Liver (tissue), 9 donors: ENCODE data around the gene ADRA2C. TPM values are rescaled to one million over a fixed set of nuclear protein-coding genes. Genes with fewer than 3 reads are reported as not detected.

ENCODE experiments used
- DNase-seq: peaks from one replicate; pipeline ENCODE4 v3.0.0-alpha.2; 2017; ENCODE audit warnings: low spot score
- H3K27ac ChIP-seq, 2 donors: one replicate each; pipeline ENCODE4 v1.7.0; 2013; ENCODE audit warnings: inconsistent platforms in 2 of 2, low read length in 2 of 2, control low read depth in 1 of 2, low read depth in 1 of 2, mild to moderate bottlenecking in 1 of 2
- H3K27me3 ChIP-seq, 4 donors: one replicate each; pipeline versions ENCODE4 v1.6.1 to v1.7.0; 2013; ENCODE audit warnings: low read length in 3 of 4, inconsistent platforms in 1 of 4, mild to moderate bottlenecking in 1 of 4, moderate library complexity in 1 of 4; ENCODE audit not compliant: control insufficient read depth in 4 of 4, insufficient read depth in 4 of 4
- H3K36me3 ChIP-seq, 4 donors: one replicate each; pipeline versions ENCODE4 v1.6.1 to v1.7.0; 2013; ENCODE audit warnings: low read length in 3 of 4, mild to moderate bottlenecking in 3 of 4, low read depth in 1 of 4, moderate library complexity in 1 of 4; ENCODE audit not compliant: control insufficient read depth in 4 of 4, insufficient read depth in 3 of 4
- H3K4me1 ChIP-seq, 4 donors: one replicate each; pipeline versions ENCODE4 v1.6.1 to v1.7.0; 2013; ENCODE audit warnings: low read length in 3 of 4, mild to moderate bottlenecking in 3 of 4, moderate library complexity in 1 of 4; ENCODE audit not compliant: control insufficient read depth in 4 of 4, insufficient read depth in 4 of 4
- H3K4me3 ChIP-seq, 3 donors: one replicate each; pipeline versions ENCODE4 v1.6.1 to v1.7.0; 2013; ENCODE audit warnings: low read length in 3 of 3, control low read depth in 1 of 3, low read depth in 1 of 3, mild to moderate bottlenecking in 1 of 3
- H3K9ac ChIP-seq, 2 donors: one replicate each; pipeline ENCODE4 v1.7.0; 2013; ENCODE audit warnings: low read length in 2 of 2, mild to moderate bottlenecking in 2 of 2, moderate library complexity in 2 of 2, control low read depth in 1 of 2, low read depth in 1 of 2
- H3K9me3 ChIP-seq, 4 donors: one replicate each; pipeline versions ENCODE4 v1.6.1 to v1.7.0; 2013; ENCODE audit warnings: low read length in 3 of 4; ENCODE audit not compliant: control insufficient read depth in 4 of 4
- ATF3 ChIP-seq: IDR thresholded peaks from 2 replicates; pipeline ENCODE4 v1.6.1; 2016; ENCODE audit warnings: antibody characterized with exemption
- CTCF ChIP-seq: fragments of 150-350 bp; IDR thresholded peaks from 2 replicates; pipeline ENCODE4 v1.5.1; 2017; ENCODE audit warnings: improper control_type of control experiment, low read depth, low read length; ENCODE audit not compliant: missing input control
- EGR1 ChIP-seq, 2 donors: IDR thresholded peaks; 2 replicates each; pipeline ENCODE4 v1.6.1; 2016 to 2018; ENCODE audit warnings: antibody characterized with exemption in 2 of 2, low read depth in 2 of 2
- FOXA1 ChIP-seq: IDR thresholded peaks from 2 replicates; pipeline ENCODE4 v1.6.1; 2016; ENCODE audit warnings: antibody characterized with exemption
- FOXA2 ChIP-seq: IDR thresholded peaks from 2 replicates; pipeline ENCODE4 v1.6.1; 2016; ENCODE audit warnings: antibody characterized with exemption
- GABPA ChIP-seq, 2 donors: IDR thresholded peaks in 1 of 2; conservative IDR thresholded peaks in 1 of 2; 2 replicates each; pipeline ENCODE4 v1.6.1; 2016; ENCODE audit warnings: antibody characterized with exemption in 2 of 2, mild to moderate bottlenecking in 1 of 2, moderate library complexity in 1 of 2
- HNF4A ChIP-seq, 2 donors: conservative IDR thresholded peaks; 2 replicates each; pipeline ENCODE4 v1.6.1; 2016; ENCODE audit warnings: antibody characterized with exemption in 2 of 2, mild to moderate bottlenecking in 2 of 2
- HNF4G ChIP-seq: IDR thresholded peaks from 2 replicates; pipeline ENCODE4 v1.6.1; 2016; ENCODE audit warnings: antibody characterized with exemption
- JUND ChIP-seq, 2 donors: IDR thresholded peaks; 2 replicates each; pipeline ENCODE4 v1.6.1; 2016; ENCODE audit warnings: antibody characterized with exemption in 2 of 2
- MAX ChIP-seq: IDR thresholded peaks from 2 replicates; pipeline ENCODE4 v1.6.1; 2016; ENCODE audit warnings: antibody characterized with exemption
- NR2F2 ChIP-seq: IDR thresholded peaks from 2 replicates; pipeline ENCODE4 v1.6.1; 2016; ENCODE audit warnings: antibody characterized with exemption
- RAD21 ChIP-seq, 2 donors: IDR thresholded peaks; 2 replicates each; pipeline ENCODE4 v1.6.1; 2016; ENCODE audit warnings: antibody characterized with exemption in 2 of 2, mild to moderate bottlenecking in 2 of 2
- REST ChIP-seq: IDR thresholded peaks from 2 replicates; pipeline ENCODE4 v1.6.1; 2016; ENCODE audit warnings: antibody characterized with exemption, mild to moderate bottlenecking
- RXRA ChIP-seq, 2 donors: IDR thresholded peaks; 2 replicates each; pipeline ENCODE4 v1.6.1; 2017 to 2018; ENCODE audit warnings: antibody characterized with exemption in 2 of 2, mild to moderate bottlenecking in 1 of 2
- SP1 ChIP-seq: IDR thresholded peaks from 2 replicates; pipeline ENCODE4 v1.6.1; 2018; ENCODE audit warnings: antibody characterized with exemption, mild to moderate bottlenecking
- TAF1 ChIP-seq: conservative IDR thresholded peaks from 2 replicates; pipeline ENCODE4 v1.6.1; 2016; ENCODE audit warnings: antibody characterized with exemption, mild to moderate bottlenecking
- YY1 ChIP-seq: IDR thresholded peaks from 2 replicates; pipeline ENCODE4 v1.6.1; 2016; ENCODE audit warnings: antibody characterized with exemption, mild to moderate bottlenecking
- ZBTB33 ChIP-seq: IDR thresholded peaks from 2 replicates; pipeline ENCODE4 v1.6.1; 2016; ENCODE audit warnings: antibody characterized with exemption
- WGBS: extraction: QIAGEN DNeasy Blood & Tissue Kit; methylation state at CpG from one replicate; pipeline ENCODE4 v1.1.7; 2013; 5-methylcytosine and 5-hydroxymethylcytosine counted together
- polyA plus RNA-seq, 2 donors: library from polyadenylated mRNA; stranded (reverse) in 1 of 2; unstranded in 1 of 2; fragments of 200-250 nt in 1 of 2; fragments of >200 nt in 1 of 2; fragmentation: Nextera tagmentation in 1 of 2; extraction: Ambion mirVana in 1 of 2; gene quantifications; one replicate each; pipeline versions ENCODE4 v1.2.1 to v1.2.3, GENCODE V29; 2013 to 2015
- total RNA-seq, 2 donors: library from RNA; depleted of rRNA; stranded (reverse); fragments of >200 nt; gene quantifications; one replicate each; pipeline ENCODE4 v1.2.3, GENCODE V29; 2014
- donor health status: healthy.
- donor health status: healthy.
- donor health status: healthy.
- donor health status: healthy.
- donor health status: healthy.

ADRA2C gene
- total and polyA plus RNA-seq, 4 donors = 0.19 to 1.1 (median 0.28) TPM; not detected in 1

GRCh38 chr4:3739577-3739976 is 26.6 kb upstream of the ADRA2C start:
- H3K9me3 ChIP-seq = peaks cover 4 to 11% (median 5%) of the 10 kb centered on the region in 4 donors
- H3K27me3 ChIP-seq = peaks cover 0 to 20% (median 3%) of the 10 kb centered on the region in 4 donors
- no peak overlapping the region for H3K27ac ChIP-seq
- H3K9ac ChIP-seq = no peak overlapping the region
- 89% methylated on average over 13 of the region's 13 CpGs for WGBS
- TF ChIP-seq RAD21 (IDR thresholded peaks at IDR 0.05) = no peak
- no peak for TF ChIP-seq FOXA1
- TF ChIP-seq CTCF = no peak
- TF ChIP-seq SP1 = no peak
- no peak for TF ChIP-seq TAF1
- no peak for TF ChIP-seq HNF4G
- no peak for TF ChIP-seq FOXA2
- no peak for TF ChIP-seq EGR1 (IDR thresholded peaks at IDR 0.05; ENCODE audit: low read depth in 2 of 2)
- TF ChIP-seq ATF3 = no peak
- TF ChIP-seq ZBTB33 = no peak
- TF ChIP-seq MAX = no peak
- TF ChIP-seq NR2F2 = no peak
- TF ChIP-seq JUND (IDR thresholded peaks at IDR 0.05) = no peak
- no peak for TF ChIP-seq HNF4A (conservative IDR thresholded peaks at IDR 0.05)
- no peak for TF ChIP-seq REST
- no peak for TF ChIP-seq GABPA (IDR thresholded peaks at IDR 0.05 in 1 of 2, conservative IDR thresholded peaks at IDR 0.05 in 1 of 2)
- TF ChIP-seq RXRA (IDR thresholded peaks at IDR 0.05) = no peak
- TF ChIP-seq YY1 = no peak
- H3K36me3 ChIP-seq = no peaks in the 10 kb centered on the region
- H3K4me1 ChIP-seq = no peaks in the 10 kb centered on the region
- no peak for DNase-seq
- no peak overlapping the region for H3K4me3 ChIP-seq
